Measurements from ENCODE around the gene RALGAPA1. TPM values are rescaled to one million over a fixed set of nuclear protein-coding genes. Genes with fewer than 3 reads are reported as not detected.
"Not testable (repeated sequence)": the region's sequence is repeated elsewhere in the genome, so short reads cannot be mapped to it uniquely, and the experiment has no call there.

Gene RALGAPA1
- total and polyA plus RNA-seq, 8 donors: 6.0 to 482 (median 128) TPM

- no peak for TF ChIP-seq EP300 (IDR thresholded peaks at IDR 0.05)
- no peak for TF ChIP-seq POLR2A (IDR thresholded peaks at IDR 0.05)
- no peak for TF ChIP-seq CTCF (IDR thresholded peaks at IDR 0.05)
- no peak for TF ChIP-seq POLR2AphosphoS5 (IDR thresholded peaks at IDR 0.05)
- Histone ChIP-seq H3K9me3 (no peaks in the 10 kb centered on the region), H3K4me3 (no peak overlapping the region), H3K36me3 (peaks cover 7 to 80% (median 74%) of the 10 kb centered on the region in 4 donors), H3K4me1 (no peaks in the 10 kb centered on the region), H3K27ac (no peak overlapping the region), H3K27me3 (no peaks in the 10 kb centered on the region)
- WGBS, 5 donors: 60 to 81% (median 67%) methylated on average over 3 of the region's 3 CpGs
- no peak for DNase-seq
- intact Hi-C loops (cut with DNase I; ENCODE audit: low total_unique reads): no loop called here
These were observed 201.7 kb downstream of the RALGAPA1 start for GRCh38 chr14:35607380-35607779.

GRCh38 chr14:35600253-35600652 lies 208.8 kb downstream of the RALGAPA1 start:
- Histone ChIP-seq H3K27me3 (no peaks in the 10 kb centered on the region), H3K4me1 (no peaks in the 10 kb centered on the region), H3K27ac (no peak overlapping the region), H3K9me3 (no peaks in the 10 kb centered on the region), H3K36me3 (peaks cover 11 to 73% (median 57%) of the 10 kb centered on the region in 4 donors), H3K4me3 (no peak overlapping the region)
- intact Hi-C loops (cut with DNase I; ENCODE audit: low total_unique reads): no loop called here
- DNase-seq: no peak
- WGBS, 5 donors: 96 to 100% (median 100%) methylated on average over 1 of the region's 1 CpG
- no peak for TF ChIP-seq CTCF (IDR thresholded peaks at IDR 0.05)
- TF ChIP-seq EP300 (IDR thresholded peaks at IDR 0.05): no peak
- TF ChIP-seq POLR2AphosphoS5 (IDR thresholded peaks at IDR 0.05): no peak
- TF ChIP-seq POLR2A (IDR thresholded peaks at IDR 0.05): no peak

GRCh38 chr14:35594616-35595015 lies 214.5 kb downstream of the RALGAPA1 start:
- Histone ChIP-seq H3K36me3 (peaks cover 6 to 76% (median 62%) of the 10 kb centered on the region in 4 donors), H3K27ac (no peak overlapping the region), H3K4me3 (no peak overlapping the region), H3K4me1 (no peaks in the 10 kb centered on the region), H3K27me3 (no peaks in the 10 kb centered on the region), H3K9me3 (no peaks in the 10 kb centered on the region)
- intact Hi-C loops (cut with DNase I; ENCODE audit: low total_unique reads): no loop called here
- WGBS, 5 donors: 91 to 96% (median 94%) methylated on average over 2 of the region's 2 CpGs
- TF ChIP-seq POLR2A (IDR thresholded peaks at IDR 0.05) (no peak), EP300 (IDR thresholded peaks at IDR 0.05) (no peak), CTCF (IDR thresholded peaks at IDR 0.05) (no peak), POLR2AphosphoS5 (IDR thresholded peaks at IDR 0.05) (no peak)
- DNase-seq: no peak

GRCh38 chr14:35587373-35587772 lies 221.7 kb downstream of the RALGAPA1 start:
- H3K27me3 ChIP-seq; H3K27ac ChIP-seq; H3K4me1 ChIP-seq; intact Hi-C loops (cut with DNase I; ENCODE audit: low total_unique reads); H3K4me3 ChIP-seq; H3K9me3 ChIP-seq; DNase-seq: not testable (repeated sequence)
- peaks cover 0 to 71% (median 49%) of the 10 kb centered on the region in 4 donors for H3K36me3 ChIP-seq
- 94 to 99% (median 98%) methylated on average over 3 of the region's 3 CpGs for WGBS, 5 donors

GRCh38 chr14:35578639-35579038 lies 230.5 kb downstream of the RALGAPA1 start:
- DNase-seq: no peak
- H3K36me3 ChIP-seq: peaks cover 0 to 13% (median 4%) of the 10 kb centered on the region in 4 donors
- no peak overlapping the region for H3K4me3 ChIP-seq
- no peaks in the 10 kb centered on the region for H3K9me3 ChIP-seq
- H3K27me3 ChIP-seq: no peaks in the 10 kb centered on the region
- TF ChIP-seq CTCF (IDR thresholded peaks at IDR 0.05) (no peak), EP300 (IDR thresholded peaks at IDR 0.05) (no peak), POLR2AphosphoS5 (IDR thresholded peaks at IDR 0.05) (no peak), POLR2A (IDR thresholded peaks at IDR 0.05) (no peak)
- H3K27ac ChIP-seq: no peak overlapping the region
- intact Hi-C loops (cut with DNase I; ENCODE audit: low total_unique reads): no loop called here
- no peaks in the 10 kb centered on the region for H3K4me1 ChIP-seq

Data from stomach (tissue), 9 donors.